AG04450 (cell line): ENCODE results near the gene PAPPA. TPM values are rescaled to one million over a fixed set of nuclear protein-coding genes. Genes with fewer than 3 reads are reported as not detected.

ENCODE experiments used
- CTCF ChIA-PET: fragments of 300-600, 350-600 bp; formaldehyde crosslinking; extraction: SDS; loops from one replicate; lab custom pipeline; 2022; ENCODE audit warnings: antibody characterized with exemption, inconsistent platforms; lab: Charles Lee
- POLR2A ChIA-PET: fragments of 350-600 bp; formaldehyde crosslinking; extraction: SDS; loops from one replicate; lab custom pipeline; 2021; ENCODE audit warnings: antibody characterized with exemption, inconsistent platforms; lab: Yijun Ruan, JAX
- DNase-seq: peaks from one replicate; pipeline ENCODE4 v3.0.0-alpha.2; 2011; ENCODE audit warnings: low read depth, low spot score
- H3K27ac ChIP-seq: one replicate; pipeline ENCODE4 v1.5.1; 2012; ENCODE audit warnings: low read depth, low read length, control low read depth
- H3K27me3 ChIP-seq: one replicate; pipeline ENCODE4 v1.6.0; 2012; ENCODE audit warnings: low read length; ENCODE audit not compliant: control insufficient read depth, insufficient read depth
- H3K4me3 ChIP-seq: 2 replicates; pipeline ENCODE4 v1.5.1; 2011; ENCODE audit warnings: mild to moderate bottlenecking, low read depth, low read length, control low read depth
- H3K9me3 ChIP-seq: 2 replicates; pipeline ENCODE4 v1.5.1; 2012; ENCODE audit warnings: low read length; ENCODE audit not compliant: control insufficient read depth, insufficient read depth
- CTCF ChIP-seq: IDR thresholded peaks from 2 replicates; pipeline ENCODE4 v1.5.1; 2011; ENCODE audit warnings: low read depth, low read length, control low read depth, inconsistent platforms
- polyA plus RNA-seq: library from polyadenylated mRNA; depleted of rRNA; stranded (reverse); fragments of >200 nt; gene quantifications from 2 replicates; pipeline ENCODE4 v1.2.3, GENCODE V29; 2011

Gene PAPPA
- polyA plus RNA-seq, 1 experiment: 65.0 TPM

GRCh38 chr9:116274293-116274692, 120.7 kb downstream of the PAPPA start:
- TF ChIP-seq CTCF: no peak
- ChIA-PET POLR2A (no interaction called here), CTCF (no interaction called here)
- no peaks in the 10 kb centered on the region for H3K27me3 ChIP-seq
- DNase-seq: no peak
- H3K27ac ChIP-seq: no peak overlapping the region
- H3K9me3 ChIP-seq: no peaks in the 10 kb centered on the region
- H3K4me3 ChIP-seq: no peak overlapping the region

GRCh38 chr9:116275418-116276195, 122.0 kb downstream of the PAPPA start:
- Histone ChIP-seq H3K27ac (no peak overlapping the region), H3K4me3 (no peak overlapping the region), H3K9me3 (no peaks in the 10 kb centered on the region), H3K27me3 (no peaks in the 10 kb centered on the region)
- no peak for DNase-seq
- ChIA-PET CTCF (no interaction called here), POLR2A (no interaction called here)
- no peak for TF ChIP-seq CTCF

- TF ChIP-seq CTCF: no peak
- Histone ChIP-seq H3K27ac (no peak overlapping the region), H3K27me3 (no peaks in the 10 kb centered on the region), H3K9me3 (no peaks in the 10 kb centered on the region), H3K4me3 (no peak overlapping the region)
- ChIA-PET CTCF (no interaction called here), POLR2A (no interaction called here)
- no peak for DNase-seq
Measured at GRCh38 chr9:116276196-116276493, 122.6 kb downstream of the PAPPA start.

GRCh38 chr9:116276651-116277121, 123.1 kb downstream of the PAPPA start:
- no peaks in the 10 kb centered on the region for H3K9me3 ChIP-seq
- H3K27me3 ChIP-seq: no peaks in the 10 kb centered on the region
- CTCF ChIA-PET: no interaction called here
- no peak overlapping the region for H3K27ac ChIP-seq
- no peak overlapping the region for H3K4me3 ChIP-seq
- no peak for DNase-seq
- POLR2A ChIA-PET: no interaction called here
- no peak for TF ChIP-seq CTCF

- no peak overlapping the region for H3K4me3 ChIP-seq
- no peak for DNase-seq
- H3K27me3 ChIP-seq: no peaks in the 10 kb centered on the region
- no peaks in the 10 kb centered on the region for H3K9me3 ChIP-seq
- POLR2A ChIA-PET: no interaction called here
- TF ChIP-seq CTCF: no peak
- CTCF ChIA-PET: interaction anchor here (0.6 kb wide), 1 partner anchor 300 kb away, joined by 6 read pairs; no protein-coding TSS in a partner anchor
- H3K27ac ChIP-seq: no peak overlapping the region
Measured at GRCh38 chr9:116278326-116278725, 124.7 kb downstream of the PAPPA start.
